Embryonic facial prominence (tissue), 1 donor: ENCODE measurements around the gene FCGR1A.
"Not testable (repeated sequence)": the region's sequence is repeated elsewhere in the genome, so short reads cannot be mapped to it uniquely, and the experiment has no call there.

Experiments
- DNase-seq: peaks from one replicate; pipeline ENCODE4 v3.0.0-alpha.2; 2016; ENCODE audit errors: extremely low spot score

FCGR1A gene

DNA sequence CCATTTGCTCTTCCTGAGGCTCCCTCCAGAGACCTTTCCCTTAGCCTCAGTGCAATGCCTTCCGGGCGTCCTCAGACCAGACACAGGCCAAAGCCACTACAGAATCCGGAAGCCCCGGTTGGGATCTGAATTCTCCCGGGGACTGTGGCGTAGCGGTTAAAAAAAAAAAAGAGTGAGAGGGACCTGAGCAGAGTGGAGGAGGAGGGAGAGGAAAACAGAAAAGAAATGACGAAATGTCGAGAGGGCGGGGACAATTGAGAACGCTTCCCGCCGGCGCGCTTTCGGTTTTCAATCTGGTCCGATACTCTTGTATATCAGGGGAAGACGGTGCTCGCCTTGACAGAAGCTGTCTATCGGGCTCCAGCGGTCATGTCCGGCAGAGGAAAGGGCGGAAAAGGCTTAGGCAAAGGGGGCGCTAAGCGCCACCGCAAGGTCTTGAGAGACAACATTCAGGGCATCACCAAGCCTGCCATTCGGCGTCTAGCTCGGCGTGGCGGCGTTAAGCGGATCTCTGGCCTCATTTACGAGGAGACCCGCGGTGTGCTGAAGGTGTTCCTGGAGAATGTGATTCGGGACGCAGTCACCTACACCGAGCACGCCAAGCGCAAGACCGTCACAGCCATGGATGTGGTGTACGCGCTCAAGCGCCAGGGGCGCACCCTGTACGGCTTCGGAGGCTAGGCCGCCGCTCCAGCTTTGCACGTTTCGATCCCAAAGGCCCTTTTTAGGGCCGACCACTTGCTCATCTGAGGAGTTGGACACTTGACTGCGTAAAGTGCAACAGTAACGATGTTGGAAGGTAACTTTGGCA, 50.0 kb downstream of the FCGR1A start:
- DNase-seq = not testable (repeated sequence)

DNA sequence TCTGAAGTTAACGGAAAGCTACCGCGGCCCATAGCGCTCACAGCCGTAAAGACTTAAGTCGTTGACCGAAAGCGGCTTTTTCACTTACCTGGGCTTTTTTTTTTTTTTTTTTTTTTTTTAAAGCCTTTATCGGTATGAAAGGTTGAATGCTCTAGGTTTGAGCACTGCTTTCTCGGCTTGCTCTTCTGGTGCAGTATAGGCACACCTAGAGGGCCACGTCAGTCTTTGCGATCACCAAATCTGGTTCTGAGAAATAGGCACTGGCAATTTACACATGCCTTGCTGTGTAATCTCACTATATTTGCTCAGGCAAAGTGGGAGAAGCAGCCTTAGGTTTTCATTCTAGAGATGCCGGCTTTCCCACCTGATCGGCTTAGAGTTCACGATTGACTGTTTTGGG, 50.6 kb downstream of the FCGR1A start:
- not testable (repeated sequence) for DNase-seq

DNA sequence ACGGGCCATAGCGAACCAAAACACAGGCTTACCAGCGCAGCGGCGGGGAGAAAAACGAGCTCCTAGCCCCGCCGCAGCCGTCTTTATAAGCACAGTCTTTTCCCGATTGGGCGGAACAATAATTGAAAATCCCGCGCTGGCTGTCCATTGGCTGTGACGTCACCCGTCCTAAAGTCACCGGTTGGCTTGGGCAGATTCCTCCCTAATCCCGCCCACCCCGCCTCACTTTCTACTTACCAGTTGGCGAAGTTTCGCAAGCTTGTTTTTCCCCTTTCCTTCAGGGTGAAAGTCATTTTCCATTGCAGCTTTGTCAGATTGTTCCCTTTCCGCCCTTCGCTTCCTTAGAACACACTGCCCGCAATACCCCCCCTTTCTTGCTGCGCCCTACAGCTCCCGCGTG, 58.7 kb downstream of the FCGR1A start:
- not testable (repeated sequence) for DNase-seq
